Gastrocnemius medialis (tissue), 4 donors: ENCODE results near the gene FASTK. TPM values are rescaled to one million over a fixed set of nuclear protein-coding genes. Genes with fewer than 3 reads are reported as not detected.
A peak's percentile ranks its signal among the peaks of the same experiment; 100 is the strongest.

ENCODE experiments used
- ATAC-seq, 2 donors: fragments of 150-250 bp; one replicate each; pipeline ENCODE4 v1.9.1; 2016
- DNase-seq, 2 donors: peaks; one replicate each; pipeline ENCODE4 v3.0.0-alpha.2; 2019
- H3K27ac ChIP-seq, 4 donors: fragments of 200-600 bp; sonication (generic); 1 replicate in 1 of 4; 2 replicates in 3 of 4; pipeline ENCODE4 v1.5.1; 2016 to 2018; ENCODE audit warnings: mild to moderate bottlenecking in 2 of 4, moderate library complexity in 1 of 4
- H3K27me3 ChIP-seq, 3 donors: fragments of 200-600 bp; sonication (generic) in 2 of 3; 1 replicate in 1 of 3; 2 replicates in 2 of 3; pipeline versions ENCODE4 v1.5.1 to v1.6.0; 2016 to 2019; ENCODE audit warnings: mild to moderate bottlenecking in 1 of 3, moderate library complexity in 1 of 3
- H3K36me3 ChIP-seq, 2 donors: fragments of 200-600 bp; sonication (generic) in 1 of 2; one replicate each; pipeline ENCODE4 v1.5.1; 2017 to 2018
- H3K4me1 ChIP-seq, 2 donors: fragments of 200-600 bp; sonication (generic) in 1 of 2; one replicate each; pipeline ENCODE4 v1.5.1; 2016 to 2017; ENCODE audit warnings: mild to moderate bottlenecking in 2 of 2
- H3K4me3 ChIP-seq, 4 donors: fragments of 200-600 bp; sonication (generic) in 3 of 4; 1 replicate in 1 of 4; 2 replicates in 3 of 4; pipeline ENCODE4 v1.5.1; 2016 to 2019; ENCODE audit warnings: mild to moderate bottlenecking in 2 of 4
- H3K9me3 ChIP-seq, 3 donors: fragments of 200-600 bp; sonication (generic) in 2 of 3; 1 replicate in 1 of 3; 2 replicates in 2 of 3; pipeline ENCODE4 v1.5.1; 2016 to 2019
- POLR2A ChIP-seq, 2 donors: fragments of 450-650 bp; IDR thresholded peaks; one replicate each; pipeline ENCODE4 v1.6.1; 2017; ENCODE audit warnings: antibody characterized with exemption in 2 of 2, mild to moderate bottlenecking in 2 of 2, moderate library complexity in 2 of 2
- in situ Hi-C, 4 donors: fragments of 200-750 bp; cut with MboI; loops; one replicate each; pipeline versions ENCODE4 v1.15.0 to v1.8.0; 2017; ENCODE audit warnings: low sequenced_read_pairs in 4 of 4
- intact Hi-C: fragments of 100-400 bp; cut with DNase I; formaldehyde crosslinking; loops from one replicate; pipeline ENCODE4 v1.15.1; 2023; ENCODE audit warnings: low total_unique reads
- total RNA-seq, 4 donors: library from RNA; depleted of rRNA; stranded (reverse); fragments of >200 nt; gene quantifications; one replicate each; pipeline versions ENCODE4 v1.1.0 to v1.2.3, GENCODE V29; 2016
- TF ChIP-seq, protein P1 (sequence below), 5 experiments: fragments of 450-650 bp in 3 of 5; fragments of 200-600 bp in 2 of 5; sonication (generic) in 2 of 5; IDR thresholded peaks in 4 of 5; conservative IDR thresholded peaks in 1 of 5; 1 replicate in 4 of 5; 2 replicates in 1 of 5; pipeline ENCODE4 v1.5.1; 2016 to 2019; ENCODE audit warnings: antibody characterized with exemption in 5 of 5, mild to moderate bottlenecking in 3 of 5, moderate library complexity in 3 of 5

FASTK gene
- total RNA-seq, 4 donors from 2014 or later: 108 to 181 (median 141) TPM

DNA sequence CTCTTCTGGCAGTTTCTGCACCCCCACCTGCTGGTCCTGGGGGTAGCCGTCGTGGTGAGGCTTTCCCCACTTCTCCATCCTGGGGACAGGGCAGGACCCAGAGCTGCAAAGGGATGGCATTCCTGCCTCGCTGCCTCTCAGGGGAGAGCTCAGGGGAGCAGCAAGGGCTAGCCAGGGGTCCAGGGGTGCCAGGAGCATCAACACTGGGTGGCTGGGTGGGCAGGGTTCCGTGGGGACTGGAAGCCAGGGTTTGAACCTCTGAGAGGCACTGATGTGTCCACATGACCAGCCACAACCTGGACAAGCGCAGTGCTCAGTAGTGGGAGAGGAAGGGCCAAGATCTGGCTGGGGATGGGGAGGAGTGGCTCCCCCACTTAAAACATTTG lies 46.8 kb downstream of the FASTK start:
- Histone ChIP-seq H3K9me3 (no peaks in the 10 kb centered on the region), H3K4me3 (no peak overlapping the region), H3K27ac (no peak overlapping the region), H3K36me3 (peaks cover 0 to 22% of the 10 kb centered on the region in 2 donors), H3K4me1 (peaks cover 18 to 23% of the 10 kb centered on the region in 2 donors), H3K27me3 (no peaks in the 10 kb centered on the region)
- ATAC-seq: no peak
- in situ Hi-C loops: loop anchor here in 1 of 4 donors (10.0 kb wide), 1 partner anchor 71 kb away; no protein-coding TSS in a partner anchor
- TF ChIP-seq, protein P1, sequence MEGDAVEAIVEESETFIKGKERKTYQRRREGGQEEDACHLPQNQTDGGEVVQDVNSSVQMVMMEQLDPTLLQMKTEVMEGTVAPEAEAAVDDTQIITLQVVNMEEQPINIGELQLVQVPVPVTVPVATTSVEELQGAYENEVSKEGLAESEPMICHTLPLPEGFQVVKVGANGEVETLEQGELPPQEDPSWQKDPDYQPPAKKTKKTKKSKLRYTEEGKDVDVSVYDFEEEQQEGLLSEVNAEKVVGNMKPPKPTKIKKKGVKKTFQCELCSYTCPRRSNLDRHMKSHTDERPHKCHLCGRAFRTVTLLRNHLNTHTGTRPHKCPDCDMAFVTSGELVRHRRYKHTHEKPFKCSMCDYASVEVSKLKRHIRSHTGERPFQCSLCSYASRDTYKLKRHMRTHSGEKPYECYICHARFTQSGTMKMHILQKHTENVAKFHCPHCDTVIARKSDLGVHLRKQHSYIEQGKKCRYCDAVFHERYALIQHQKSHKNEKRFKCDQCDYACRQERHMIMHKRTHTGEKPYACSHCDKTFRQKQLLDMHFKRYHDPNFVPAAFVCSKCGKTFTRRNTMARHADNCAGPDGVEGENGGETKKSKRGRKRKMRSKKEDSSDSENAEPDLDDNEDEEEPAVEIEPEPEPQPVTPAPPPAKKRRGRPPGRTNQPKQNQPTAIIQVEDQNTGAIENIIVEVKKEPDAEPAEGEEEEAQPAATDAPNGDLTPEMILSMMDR (IDR thresholded peaks at IDR 0.05 in 4 of 5, conservative IDR thresholded peaks at IDR 0.05 in 1 of 5): no peak
- no peak for TF ChIP-seq POLR2A (IDR thresholded peaks at IDR 0.05)
- no peak for DNase-seq
- intact Hi-C loops: no loop called here

DNA sequence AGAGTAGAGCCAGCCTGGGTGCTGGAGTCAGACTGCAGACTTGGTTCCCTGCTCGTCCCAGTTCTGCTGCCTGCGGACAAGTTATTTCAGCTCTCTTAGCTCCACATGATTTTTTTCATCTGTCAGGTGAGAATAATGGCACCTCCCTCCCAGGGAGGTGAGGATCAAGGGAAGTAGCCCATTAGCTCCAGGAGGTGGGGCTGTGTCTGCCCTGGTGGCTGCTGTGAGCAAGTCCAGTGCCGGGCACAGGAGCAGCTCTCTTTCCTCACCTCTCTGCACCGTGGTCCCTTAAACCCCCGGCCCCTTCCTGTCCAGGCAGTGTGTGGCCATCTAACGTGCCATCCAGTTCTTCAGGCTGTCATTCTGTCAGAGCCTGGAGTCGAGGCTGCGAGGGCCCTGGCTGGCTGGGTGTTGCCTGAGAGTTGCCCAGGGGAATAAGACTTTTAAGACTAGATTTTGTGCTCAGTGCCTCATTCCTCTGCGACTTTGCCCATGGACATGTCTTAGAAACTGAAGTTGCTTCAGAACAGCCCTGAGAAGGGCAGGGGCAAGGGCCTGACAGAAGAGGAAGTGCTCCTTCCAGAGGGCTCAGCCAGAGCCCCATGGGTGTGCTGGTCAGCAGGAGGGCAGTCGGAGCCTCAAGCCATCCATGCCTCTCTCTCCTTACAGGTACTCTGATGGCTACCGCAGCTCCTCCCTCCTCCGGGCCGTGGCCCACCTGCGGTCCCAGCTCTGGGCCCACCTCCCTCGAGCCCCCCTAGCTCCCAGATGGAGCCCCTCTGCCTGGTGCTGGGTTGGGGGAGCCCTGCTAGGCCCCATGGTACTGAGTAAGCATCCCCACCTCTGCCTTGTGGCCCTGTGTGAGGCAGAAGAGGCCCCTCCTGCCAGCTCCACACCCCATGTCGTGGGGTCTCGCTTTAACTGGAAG lies 47.4 kb downstream of the FASTK start:
- Histone ChIP-seq H3K9me3 (no peaks in the 10 kb centered on the region), H3K4me3 (no peak overlapping the region), H3K4me1 (peaks cover 19 to 23% of the 10 kb centered on the region in 2 donors), H3K27ac (no peak overlapping the region), H3K36me3 (peaks cover 0 to 22% of the 10 kb centered on the region in 2 donors), H3K27me3 (no peaks in the 10 kb centered on the region)
- ATAC-seq: no peak
- in situ Hi-C loops: loop anchor here in 1 of 4 donors (10.0 kb wide), 1 partner anchor 72 kb away; no protein-coding TSS in a partner anchor
- intact Hi-C loops: no loop called here
- DNase-seq: no peak
- no peak for TF ChIP-seq POLR2A (IDR thresholded peaks at IDR 0.05)
- TF ChIP-seq, protein P1 (IDR thresholded peaks at IDR 0.05 in 4 of 5, conservative IDR thresholded peaks at IDR 0.05 in 1 of 5): no peak

DNA sequence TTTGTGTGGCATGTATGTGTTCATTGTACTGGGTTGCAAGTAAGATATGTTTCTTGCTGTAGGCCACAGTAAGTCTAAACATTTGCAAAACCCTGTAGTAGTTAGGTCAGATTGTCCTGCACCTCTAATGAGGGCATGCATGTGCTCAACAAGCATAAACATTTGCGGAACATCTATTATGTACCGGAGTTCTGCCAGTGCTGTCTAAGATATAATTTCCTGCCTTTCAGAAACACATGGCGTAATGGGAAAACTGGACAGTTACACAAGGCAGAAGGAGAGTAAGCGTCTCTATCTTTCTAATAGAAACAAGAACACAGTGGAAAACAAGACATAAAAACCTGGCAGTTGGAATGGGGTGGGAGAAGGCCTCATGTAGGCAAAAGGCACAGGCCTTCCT lies 49.6 kb downstream of the FASTK start:
- no peak for DNase-seq
- peaks cover 0 to 3% of the 10 kb centered on the region in 2 donors for H3K36me3 ChIP-seq
- intact Hi-C loops (no loop called here), in situ Hi-C loops (loop anchor here in 1 of 4 donors (10.0 kb wide), 1 partner anchor 74 kb away; no protein-coding TSS in a partner anchor)
- H3K4me1 ChIP-seq: peaks cover 19 to 23% of the 10 kb centered on the region in 2 donors
- no peaks in the 10 kb centered on the region for H3K9me3 ChIP-seq
- H3K27ac ChIP-seq: no peak overlapping the region
- ATAC-seq: no peak
- TF ChIP-seq, protein P1 (IDR thresholded peaks at IDR 0.05 in 4 of 5, conservative IDR thresholded peaks at IDR 0.05 in 1 of 5): no peak
- no peak for TF ChIP-seq POLR2A (IDR thresholded peaks at IDR 0.05)
- no peak overlapping the region for H3K4me3 ChIP-seq
- H3K27me3 ChIP-seq: no peaks in the 10 kb centered on the region

DNA sequence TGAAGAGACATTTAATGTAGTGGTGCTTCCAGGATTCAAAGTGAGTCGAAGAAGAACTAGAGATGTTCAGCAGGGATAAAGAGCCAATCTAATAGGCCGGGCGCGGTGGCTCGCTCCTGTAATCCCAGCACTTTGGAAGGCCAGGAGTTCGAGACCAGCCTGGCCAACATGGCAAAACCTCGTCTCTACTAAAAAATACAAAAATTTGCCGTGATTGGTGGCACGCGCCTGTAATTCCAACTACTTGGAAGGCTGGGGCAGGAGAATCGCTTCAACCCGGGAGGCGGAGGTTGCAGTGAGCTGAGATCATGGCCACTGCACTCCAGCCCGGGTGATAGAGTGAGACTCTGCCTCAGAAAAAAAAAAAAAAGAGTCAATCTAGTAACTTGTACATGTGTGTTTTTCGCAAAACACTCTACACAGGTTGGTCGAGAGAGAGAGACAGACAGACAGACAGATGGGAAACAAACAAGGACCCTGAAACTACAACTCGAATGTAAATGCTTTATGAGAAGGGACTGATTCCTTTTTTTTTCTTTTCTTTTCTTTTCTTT lies 51.6 kb downstream of the FASTK start:
- DNase-seq: no peak

More for the DNA sequence above, 51.6 kb downstream of the FASTK start:
- in situ Hi-C loops (loop anchor here in 1 of 4 donors (10.0 kb wide), 1 partner anchor 76 kb away; no protein-coding TSS in a partner anchor), intact Hi-C loops (loop anchor here (1.0 to 10.0 kb wide), 9 partner anchors 29 to 624 kb away; partner anchors contain the start of genes AGAP3, ASB10, FASTK and NUB1)
- ATAC-seq: peak in 1 of 2 donors; percentile 5
- Histone ChIP-seq H3K36me3 (no peaks in the 10 kb centered on the region), H3K27me3 (no peaks in the 10 kb centered on the region), H3K4me3 (peak overlapping the region; percentile 66 to 82 (median 74)), H3K4me1 (peaks cover 9 to 12% of the 10 kb centered on the region in 2 donors), H3K9me3 (no peaks in the 10 kb centered on the region), H3K27ac (peak overlapping the region; percentile 87 to 94 (median 88))
- TF ChIP-seq, protein P1 (IDR thresholded peaks at IDR 0.05 in 4 of 5, conservative IDR thresholded peaks at IDR 0.05 in 1 of 5): no peak
- no peak for TF ChIP-seq POLR2A (IDR thresholded peaks at IDR 0.05)
